ENCODE results near the gene RUVBL2. TPM values are rescaled to one million over a fixed set of nuclear protein-coding genes. Genes with fewer than 3 reads are reported as not detected.
A peak's percentile ranks its signal among the peaks of the same experiment; 100 is the strongest.

The RUVBL2 gene
- total RNA-seq, 1 experiment from 2014 or later, result 130 TPM

DNA sequence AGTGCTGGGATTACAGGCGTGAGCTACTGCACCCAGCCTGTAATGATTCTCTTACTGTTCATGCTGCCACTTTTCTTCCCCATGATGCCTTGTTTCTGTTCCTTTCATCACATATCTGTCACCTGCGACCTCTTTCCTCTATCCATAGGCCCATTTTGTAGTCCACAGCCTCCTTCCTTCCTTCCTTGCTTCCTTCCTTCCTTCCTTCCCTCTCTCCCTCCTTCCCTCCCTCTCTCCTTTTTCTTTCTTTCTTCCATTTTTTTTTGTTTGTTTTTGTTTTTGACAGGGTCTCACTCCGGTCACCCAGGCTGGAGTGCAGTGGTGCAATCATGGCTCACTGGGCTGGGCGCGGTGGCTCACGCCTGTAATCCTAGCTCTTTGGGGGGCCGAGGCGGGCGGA is 4.8 kb upstream of the RUVBL2 start:
- no peaks in the 10 kb centered on the region for H3K9me3 ChIP-seq (ENCODE audit: control insufficient read depth, low read depth, low read length)
- no peak overlapping the region for H2AK5ac ChIP-seq (ENCODE audit: insufficient read length, low read length)
- no peak overlapping the region for H2BK5ac ChIP-seq (ENCODE audit: insufficient read length, low read length)
- Mint-ChIP-seq H3K4me1 (peaks cover 20 to 24% of the 10 kb centered on the region in 2 experiments), H3K9me3 (no peaks in the 10 kb centered on the region), H3K27me3 (ENCODE audit: low read depth) (no peaks in the 10 kb centered on the region), H3K4me3 (no peak overlapping the region), H3K27ac (peak overlapping the region in 1 of 3 experiments; percentile 13; a peak in 2 of 7 replicates), H3K36me3 (ENCODE audit: insufficient read depth in 1 of 3, low read depth in 3 of 3) (peaks cover 20 to 55% (median 51%) of the 10 kb centered on the region in 3 experiments)
- H2BK12ac ChIP-seq (ENCODE audit: insufficient read length, low read depth, low read length), result no peak overlapping the region
- H2AFZ ChIP-seq (ENCODE audit: low read length), result no peak overlapping the region
- H3K79me1 ChIP-seq (ENCODE audit: insufficient read depth, low read depth, low read length, poor library complexity, severe bottlenecking), result no peaks in the 10 kb centered on the region
- H2BK15ac ChIP-seq (ENCODE audit: low read depth, low read length), result no peak overlapping the region
- no peak overlapping the region for H3K9ac ChIP-seq (ENCODE audit: extremely low read depth, insufficient read length, low read length)
- H4K8ac ChIP-seq (replicated peaks; ENCODE audit: insufficient read length, low read depth, low read length), result no peak overlapping the region
- H3T11ph ChIP-seq (ENCODE audit: low read length), result no peak overlapping the region
- no peak overlapping the region for H3K4me2 ChIP-seq (ENCODE audit: insufficient read depth, insufficient read length, low read length)
- no peak overlapping the region for H2BK120ac ChIP-seq (ENCODE audit: low read depth, low read length, poor library complexity, severe bottlenecking)
- no peak overlapping the region for H2BK20ac ChIP-seq (ENCODE audit: low read depth, low read length, poor library complexity, severe bottlenecking)
- H3K79me2 ChIP-seq (ENCODE audit: insufficient read depth, low read length), result no peaks in the 10 kb centered on the region; the same call in 1 of the 2 replicates
- no peaks in the 10 kb centered on the region for H4K20me1 ChIP-seq (ENCODE audit: control insufficient read depth, insufficient read depth, insufficient read length)
- H4K5ac ChIP-seq (ENCODE audit: insufficient read length, low read depth, low read length), result no peak overlapping the region
- H3K4ac ChIP-seq (ENCODE audit: low read depth, low read length), result no peak overlapping the region
- no peak overlapping the region for H3K18ac ChIP-seq (ENCODE audit: insufficient read length, low read depth, low read length)
- H3K14ac ChIP-seq (ENCODE audit: insufficient read depth, low read length), result no peak overlapping the region
- no peak for DNase-seq
- H3K4me1 ChIP-seq (ENCODE audit: insufficient read depth, low read length), result no peaks in the 10 kb centered on the region; the same call in 1 of the 2 replicates
- TF ChIP-seq, protein P1, sequence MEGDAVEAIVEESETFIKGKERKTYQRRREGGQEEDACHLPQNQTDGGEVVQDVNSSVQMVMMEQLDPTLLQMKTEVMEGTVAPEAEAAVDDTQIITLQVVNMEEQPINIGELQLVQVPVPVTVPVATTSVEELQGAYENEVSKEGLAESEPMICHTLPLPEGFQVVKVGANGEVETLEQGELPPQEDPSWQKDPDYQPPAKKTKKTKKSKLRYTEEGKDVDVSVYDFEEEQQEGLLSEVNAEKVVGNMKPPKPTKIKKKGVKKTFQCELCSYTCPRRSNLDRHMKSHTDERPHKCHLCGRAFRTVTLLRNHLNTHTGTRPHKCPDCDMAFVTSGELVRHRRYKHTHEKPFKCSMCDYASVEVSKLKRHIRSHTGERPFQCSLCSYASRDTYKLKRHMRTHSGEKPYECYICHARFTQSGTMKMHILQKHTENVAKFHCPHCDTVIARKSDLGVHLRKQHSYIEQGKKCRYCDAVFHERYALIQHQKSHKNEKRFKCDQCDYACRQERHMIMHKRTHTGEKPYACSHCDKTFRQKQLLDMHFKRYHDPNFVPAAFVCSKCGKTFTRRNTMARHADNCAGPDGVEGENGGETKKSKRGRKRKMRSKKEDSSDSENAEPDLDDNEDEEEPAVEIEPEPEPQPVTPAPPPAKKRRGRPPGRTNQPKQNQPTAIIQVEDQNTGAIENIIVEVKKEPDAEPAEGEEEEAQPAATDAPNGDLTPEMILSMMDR (conservative IDR thresholded peaks at IDR 0.05), result no peak
- WGBS (ENCODE audit: extremely low coverage, insufficient read length, low lambda C conversion rate), result no CpG with 5 or more reads among the region's 9 CpGs
- H3K56ac ChIP-seq (ENCODE audit: insufficient read length, low read depth, low read length), result no peak overlapping the region
- H4K91ac ChIP-seq (ENCODE audit: insufficient read length, low read depth, low read length), result no peak overlapping the region
- no peak overlapping the region for H3K23ac ChIP-seq (ENCODE audit: insufficient read length, low read depth, low read length)
- H3K27me3 ChIP-seq (ENCODE audit: insufficient read depth, low read length), result no peaks in the 10 kb centered on the region
- no peak overlapping the region for H3K27ac ChIP-seq (ENCODE audit: insufficient read length, low read depth, low read length)
- H3K23me2 ChIP-seq (ENCODE audit: insufficient read length, low read depth, low read length, poor library complexity, severe bottlenecking), result peaks cover 8% of the 10 kb centered on the region

All from H9 (cell line).